Measurements from ENCODE around the gene SP3. TPM values are rescaled to one million over a fixed set of nuclear protein-coding genes. Genes with fewer than 3 reads are reported as not detected.
A peak's percentile ranks its signal among the peaks of the same experiment; 100 is the strongest.

Gene SP3
- total RNA-seq, 4 donors from 2014 or later, result 69.7 to 94.3 (median 87.6) TPM

DNA sequence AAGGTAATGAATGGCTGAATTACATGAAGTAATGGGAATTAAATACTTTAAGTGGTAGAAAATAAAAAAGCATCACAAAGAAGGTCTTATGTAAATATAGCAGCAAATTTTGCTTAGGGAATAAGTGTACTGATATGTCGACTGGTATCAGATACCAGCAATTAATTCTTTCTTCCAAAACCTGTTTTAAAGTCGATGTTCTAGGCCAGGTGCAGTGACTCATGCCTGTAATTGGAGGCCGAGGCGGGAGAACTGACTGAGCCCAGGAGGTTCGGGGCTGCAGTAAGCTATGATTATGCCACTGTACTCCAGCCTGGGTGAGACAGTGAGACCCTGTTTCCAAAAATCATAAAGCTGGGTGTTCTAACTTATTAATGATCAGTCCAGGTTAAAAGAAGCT is 30.3 kb downstream of the SP3 start:
- peaks cover 5 to 79% (median 10%) of the 10 kb centered on the region in 3 donors for H3K4me1 ChIP-seq
- no peaks in the 10 kb centered on the region for H3K27me3 ChIP-seq
- no peak for ATAC-seq
- H3K36me3 ChIP-seq, result no peaks in the 10 kb centered on the region
- H3K9me3 ChIP-seq, result no peaks in the 10 kb centered on the region
- no peak overlapping the region for H3K4me3 ChIP-seq
- no peak overlapping the region for H3K27ac ChIP-seq
- 53 to 58% methylated on average over 5 of the region's 5 CpGs for WGBS, 2 donors (ENCODE audit: low coverage in 1 of 2)
- TF ChIP-seq, protein P1, sequence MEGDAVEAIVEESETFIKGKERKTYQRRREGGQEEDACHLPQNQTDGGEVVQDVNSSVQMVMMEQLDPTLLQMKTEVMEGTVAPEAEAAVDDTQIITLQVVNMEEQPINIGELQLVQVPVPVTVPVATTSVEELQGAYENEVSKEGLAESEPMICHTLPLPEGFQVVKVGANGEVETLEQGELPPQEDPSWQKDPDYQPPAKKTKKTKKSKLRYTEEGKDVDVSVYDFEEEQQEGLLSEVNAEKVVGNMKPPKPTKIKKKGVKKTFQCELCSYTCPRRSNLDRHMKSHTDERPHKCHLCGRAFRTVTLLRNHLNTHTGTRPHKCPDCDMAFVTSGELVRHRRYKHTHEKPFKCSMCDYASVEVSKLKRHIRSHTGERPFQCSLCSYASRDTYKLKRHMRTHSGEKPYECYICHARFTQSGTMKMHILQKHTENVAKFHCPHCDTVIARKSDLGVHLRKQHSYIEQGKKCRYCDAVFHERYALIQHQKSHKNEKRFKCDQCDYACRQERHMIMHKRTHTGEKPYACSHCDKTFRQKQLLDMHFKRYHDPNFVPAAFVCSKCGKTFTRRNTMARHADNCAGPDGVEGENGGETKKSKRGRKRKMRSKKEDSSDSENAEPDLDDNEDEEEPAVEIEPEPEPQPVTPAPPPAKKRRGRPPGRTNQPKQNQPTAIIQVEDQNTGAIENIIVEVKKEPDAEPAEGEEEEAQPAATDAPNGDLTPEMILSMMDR (IDR thresholded peaks at IDR 0.05), result no peak
- TF ChIP-seq POLR2AphosphoS5 (IDR thresholded peaks at IDR 0.05), result no peak

DNA sequence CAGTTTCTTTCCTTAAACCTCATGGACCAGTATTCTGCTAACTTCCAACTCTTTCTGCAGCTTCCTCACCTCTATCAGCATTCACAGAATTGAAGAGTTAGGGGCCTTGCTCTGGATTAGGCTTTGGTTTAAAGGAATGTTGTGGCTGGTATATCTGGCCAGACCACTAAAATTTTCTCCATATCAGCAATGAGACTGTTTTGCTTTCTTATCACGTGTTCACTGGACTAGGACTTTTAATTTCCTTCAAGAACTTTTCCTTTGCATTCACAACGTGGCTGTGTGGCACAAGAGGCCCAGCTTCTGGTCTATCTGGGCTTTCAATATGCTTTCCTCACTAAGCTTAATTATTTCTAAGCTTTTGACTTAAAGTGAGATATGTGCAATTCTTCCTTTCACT is 33.4 kb downstream of the SP3 start:
- Histone ChIP-seq H3K4me1 (peaks cover 2 to 58% (median 4%) of the 10 kb centered on the region in 3 donors), H3K27ac (no peak overlapping the region), H3K9me3 (no peaks in the 10 kb centered on the region), H3K27me3 (no peaks in the 10 kb centered on the region), H3K36me3 (no peaks in the 10 kb centered on the region), H3K4me3 (no peak overlapping the region)
- ATAC-seq, result no peak
- TF ChIP-seq, protein P1 (IDR thresholded peaks at IDR 0.05), result no peak
- TF ChIP-seq EP300 (IDR thresholded peaks at IDR 0.05) (no peak), POLR2A (IDR thresholded peaks at IDR 0.05) (no peak), POLR2AphosphoS5 (IDR thresholded peaks at IDR 0.05) (no peak)
- WGBS, 2 donors (ENCODE audit: low coverage in 1 of 2), result 84 to 89% methylated on average over 2 of the region's 2 CpGs

DNA sequence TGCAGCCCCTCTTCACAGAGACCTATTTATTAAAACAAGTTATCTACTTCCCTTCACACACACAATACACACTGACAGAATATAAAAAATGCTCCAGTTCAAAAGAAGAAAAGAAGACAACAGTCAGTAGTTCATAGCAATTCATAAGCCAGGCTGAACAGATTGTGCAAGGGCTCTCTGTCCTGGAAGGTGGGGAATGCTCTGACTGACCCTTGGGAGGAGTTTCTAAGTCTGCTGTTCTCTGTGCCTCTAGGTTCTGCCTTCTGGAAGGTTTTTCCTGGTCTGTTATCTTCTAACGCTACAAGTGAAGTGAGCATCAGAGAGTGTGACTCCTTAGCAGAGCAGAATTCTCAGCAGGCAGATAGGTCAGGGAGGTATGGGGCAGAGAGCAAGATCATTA is 35.7 kb downstream of the SP3 start:
- TF ChIP-seq EP300 (IDR thresholded peaks at IDR 0.05) (no peak), POLR2AphosphoS5 (IDR thresholded peaks at IDR 0.05) (no peak), POLR2A (IDR thresholded peaks at IDR 0.05) (no peak)
- TF ChIP-seq, protein P1 (IDR thresholded peaks at IDR 0.05), result no peak
- H3K4me1 ChIP-seq, result peaks cover 0 to 57% (median 3%) of the 10 kb centered on the region in 3 donors

DNA sequence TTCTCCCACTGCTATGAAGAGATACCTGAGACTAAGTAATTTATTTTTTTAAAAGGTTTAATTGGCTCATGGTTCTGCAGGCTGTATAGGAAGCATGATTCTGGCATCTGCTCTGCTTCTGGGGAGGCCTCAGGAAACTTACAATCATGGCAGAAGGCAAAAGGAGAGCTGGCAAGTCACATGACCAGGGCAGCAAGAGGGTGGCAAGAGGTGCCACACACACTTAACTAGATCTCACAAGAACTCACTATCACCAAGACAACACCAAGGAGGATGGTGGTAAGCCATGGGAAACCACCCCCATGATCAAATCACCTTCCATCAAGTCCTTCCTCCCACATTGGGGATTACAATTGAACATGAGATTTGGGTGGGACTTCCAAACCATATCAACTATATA is 38.3 kb downstream of the SP3 start:
- Histone ChIP-seq H3K4me1 (peaks cover 0 to 70% (median 9%) of the 10 kb centered on the region in 3 donors), H3K4me3 (no peak overlapping the region), H3K27ac (no peak overlapping the region), H3K27me3 (no peaks in the 10 kb centered on the region), H3K36me3 (no peaks in the 10 kb centered on the region), H3K9me3 (no peaks in the 10 kb centered on the region)
- TF ChIP-seq, protein P1 (IDR thresholded peaks at IDR 0.05), result no peak
- no peak for TF ChIP-seq POLR2AphosphoS5 (IDR thresholded peaks at IDR 0.05)
- TF ChIP-seq POLR2A (IDR thresholded peaks at IDR 0.05), result no peak
- TF ChIP-seq EP300 (IDR thresholded peaks at IDR 0.05), result no peak
- no peak for ATAC-seq

More for the DNA sequence above, 35.7 kb downstream of the SP3 start:
- no peak overlapping the region for H3K4me3 ChIP-seq
- no peaks in the 10 kb centered on the region for H3K9me3 ChIP-seq
- H3K27me3 ChIP-seq, result no peaks in the 10 kb centered on the region
- no peak overlapping the region for H3K27ac ChIP-seq
- WGBS, 2 donors (ENCODE audit: low coverage in 1 of 2), result 88 to 89% methylated on average over 1 of the region's 1 CpG
- peak; percentile 34 for ATAC-seq
- H3K36me3 ChIP-seq, result no peaks in the 10 kb centered on the region

DNA sequence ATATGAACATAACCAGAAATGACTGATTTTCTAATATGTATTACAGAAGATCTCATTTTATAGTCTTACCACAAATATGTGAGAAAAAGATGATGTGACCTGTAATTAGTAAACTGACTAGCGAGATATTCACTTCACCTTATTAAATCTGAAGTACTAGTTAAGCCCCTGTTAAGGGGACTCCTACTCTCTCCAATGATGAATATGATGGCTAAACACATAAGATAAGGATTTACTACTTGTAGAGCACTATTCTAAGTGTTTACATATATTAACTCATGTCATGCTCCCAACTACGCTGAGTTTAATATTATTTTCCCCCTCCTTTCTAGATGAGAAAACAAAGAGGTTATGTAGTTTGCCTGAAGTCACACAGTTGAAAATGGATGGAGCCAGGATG is 40.9 kb downstream of the SP3 start:
- TF ChIP-seq, protein P1 (IDR thresholded peaks at IDR 0.05), result no peak
- TF ChIP-seq POLR2AphosphoS5 (IDR thresholded peaks at IDR 0.05), result no peak
- no peak for TF ChIP-seq EP300 (IDR thresholded peaks at IDR 0.05)
- no peak for TF ChIP-seq POLR2A (IDR thresholded peaks at IDR 0.05)
- no peak for ATAC-seq
- Histone ChIP-seq H3K4me3 (no peak overlapping the region), H3K27ac (no peak overlapping the region), H3K36me3 (no peaks in the 10 kb centered on the region), H3K9me3 (no peaks in the 10 kb centered on the region), H3K4me1 (peaks cover 0 to 65% (median 13%) of the 10 kb centered on the region in 3 donors), H3K27me3 (no peaks in the 10 kb centered on the region)
- 74 to 93% methylated on average over 2 of the region's 2 CpGs for WGBS, 2 donors (ENCODE audit: low coverage in 1 of 2)

Measured in gastroesophageal sphincter (tissue), 4 donors.